GM23338 (cell line): ENCODE measurements around the gene CAMTA1. TPM values are rescaled to one million over a fixed set of nuclear protein-coding genes. Genes with fewer than 3 reads are reported as not detected.

Experiments
- ATAC-seq: fragments of 200-7000 bp; cut with Tn5 transposase; 3 replicates; pipeline ENCODE4 v1.9.1; 2020
- DNase-seq: peaks from one replicate; pipeline ENCODE4 v3.0.0-alpha.2; 2015; ENCODE audit warnings: low spot score
- H2AFZ ChIP-seq: fragments of 200-600 bp; sonication (generic); 2 replicates; pipeline ENCODE4 v1.8.0; 2016; ENCODE audit warnings: antibody characterized with exemption, mild to moderate bottlenecking, moderate library complexity
- H3F3A ChIP-seq: fragments of 200-600 bp; sonication (generic); replicated peaks from 2 replicates; pipeline ENCODE4 v1.8.0; 2017; ENCODE audit warnings: antibody characterized with exemption, mixed run types, low read depth
- H3K27ac ChIP-seq: fragments of 200-600 bp; sonication (generic); 2 replicates; pipeline ENCODE4 v1.6.1; 2016; ENCODE audit warnings: low read depth
- H3K27me3 ChIP-seq: fragments of 200-600 bp; sonication (generic); 2 replicates; pipeline ENCODE4 v1.8.0; 2016; ENCODE audit warnings: mild to moderate bottlenecking, mixed run types, moderate library complexity; ENCODE audit not compliant: insufficient read depth
- H3K36me3 ChIP-seq: fragments of 200-600 bp; sonication (generic); 2 replicates; pipeline ENCODE4 v1.8.0; 2016; ENCODE audit warnings: mild to moderate bottlenecking; ENCODE audit not compliant: insufficient read depth
- H3K4me1 ChIP-seq: fragments of 200-600 bp; sonication (generic); 2 replicates; pipeline ENCODE4 v1.8.0; 2016; ENCODE audit warnings: mild to moderate bottlenecking, moderate library complexity; ENCODE audit not compliant: insufficient read depth
- H3K4me2 ChIP-seq: fragments of 200-600 bp; sonication (generic); 2 replicates; pipeline ENCODE4 v1.7.1; 2017; ENCODE audit warnings: mixed run types
- H3K4me3 ChIP-seq: fragments of 200-600 bp; sonication (generic); 2 replicates; pipeline ENCODE4 v1.6.1; 2016; ENCODE audit warnings: mixed run types
- H3K79me2 ChIP-seq: fragments of 200-600 bp; sonication (generic); replicated peaks from 2 replicates; pipeline ENCODE4 v1.8.0; 2017; ENCODE audit warnings: mild to moderate bottlenecking; ENCODE audit not compliant: insufficient read depth
- H3K9me2 ChIP-seq: fragments of 200-600 bp; sonication (generic); 2 replicates; pipeline ENCODE4 v1.8.0; 2017; ENCODE audit not compliant: insufficient read depth
- H4K20me1 ChIP-seq: fragments of 200-600 bp; sonication (generic); replicated peaks from 2 replicates; pipeline ENCODE4 v1.8.0; 2017; ENCODE audit warnings: mild to moderate bottlenecking; ENCODE audit not compliant: insufficient read depth
- H3K27ac Mint-ChIP-seq: 2 replicates; pipeline ENCODE4 v1.8.0; 2020; ENCODE audit warnings: inconsistent platforms, mild to moderate bottlenecking, moderate library complexity, mixed read lengths
- H3K27me3 Mint-ChIP-seq: 3 replicates; pipeline ENCODE4 v1.8.0; 2022; ENCODE audit warnings: low read depth, mild to moderate bottlenecking, moderate library complexity, mixed read lengths, inconsistent platforms; ENCODE audit not compliant: insufficient read depth, poor library complexity
- H3K36me3 Mint-ChIP-seq: 3 replicates; pipeline ENCODE4 v1.8.0; 2021; ENCODE audit warnings: low read depth, mild to moderate bottlenecking, inconsistent platforms, moderate library complexity, mixed read lengths
- H3K4me1 Mint-ChIP-seq: 3 replicates; pipeline ENCODE4 v1.8.0; 2020; ENCODE audit warnings: mild to moderate bottlenecking, inconsistent platforms, mixed read lengths
- H3K4me3 Mint-ChIP-seq: 3 replicates; pipeline ENCODE4 v1.8.0; 2021; ENCODE audit warnings: moderate library complexity, mild to moderate bottlenecking, inconsistent platforms, mixed read lengths
- H3K9me3 Mint-ChIP-seq: 3 replicates; pipeline ENCODE4 v1.8.0; 2020; ENCODE audit warnings: moderate library complexity, mild to moderate bottlenecking, inconsistent platforms, mixed read lengths
- CREB1 ChIP-seq: fragments of 250-450 bp; sonication (Bioruptor Pico); IDR thresholded peaks from 2 replicates; pipeline ENCODE4 v1.5.0; 2020; ENCODE audit warnings: low read depth, mild to moderate bottlenecking, moderate library complexity
- CTCF ChIP-seq, 2 experiments: fragments of 200-600 bp in 1 of 2; sonication (generic) in 1 of 2; conservative IDR thresholded peaks; 2 replicates each; pipeline versions ENCODE4 v1.5.1 to v1.6.1; 2016 to 2017; ENCODE audit warnings: antibody characterized with exemption in 2 of 2, low read depth in 2 of 2, mild to moderate bottlenecking in 2 of 2, moderate library complexity in 1 of 2
- EZH2 ChIP-seq: fragments of 200-600 bp; sonication (generic); IDR thresholded peaks from one replicate; pipeline ENCODE4 v1.8.0; 2017; ENCODE audit warnings: antibody characterized with exemption, mild to moderate bottlenecking, low read depth; ENCODE audit not compliant: unreplicated experiment
- EZH2phosphoT487 ChIP-seq: fragments of 200-600 bp; sonication (generic); IDR thresholded peaks from one replicate; pipeline ENCODE4 v1.8.1; 2018; ENCODE audit warnings: antibody characterized with exemption; ENCODE audit not compliant: unreplicated experiment
- NANOG ChIP-seq: IDR thresholded peaks from 2 replicates; pipeline ENCODE4 v1.6.1; 2016; ENCODE audit warnings: antibody characterized with exemption, borderline replicate concordance
- POLR2AphosphoS5 ChIP-seq: IDR thresholded peaks from 2 replicates; pipeline ENCODE4 v1.6.1; 2016; ENCODE audit warnings: antibody characterized with exemption, low read depth
- STAT1 ChIP-seq: IDR thresholded peaks from one replicate; pipeline ENCODE4 v1.6.1; 2016; ENCODE audit warnings: antibody characterized with exemption; ENCODE audit not compliant: unreplicated experiment
- ZNF331 ChIP-seq: fragments of 250-450 bp; sonication (Bioruptor Pico); IDR thresholded peaks from 2 replicates; pipeline ENCODE4 v1.5.0; 2020; ENCODE audit warnings: low read depth, mild to moderate bottlenecking, moderate library complexity
- ZNF462 ChIP-seq: fragments of 250-450 bp; sonication (Bioruptor Pico); IDR thresholded peaks from 2 replicates; pipeline ENCODE4 v1.5.0; 2020; ENCODE audit warnings: mild to moderate bottlenecking, moderate library complexity
- polyA plus RNA-seq: library from polyadenylated mRNA; unstranded; fragments of >200 nt; fragmentation: Nextera tagmentation; extraction: Ambion mirVana; gene quantifications from 2 replicates; pipeline ENCODE4 v1.2.1, GENCODE V29; 2016
- total RNA-seq: library from RNA; depleted of rRNA; stranded (reverse); fragments of >200 nt; shearing (Covaris generic); gene quantifications from 2 replicates; pipeline ENCODE4 v1.2.3, GENCODE V29; 2014

CAMTA1 gene
- total and polyA plus RNA-seq, 2 experiments from 2014 or later = 115 to 519 TPM

GRCh38 chr1:7229186-7229585 lies 443.9 kb downstream of the CAMTA1 start:
- H3K27me3 Mint-ChIP-seq = peaks cover 5% of the 10 kb centered on the region
- no peaks in the 10 kb centered on the region for H3K79me2 ChIP-seq
- DNase-seq (no peak), ATAC-seq (no peak)
- no peak for TF ChIP-seq POLR2AphosphoS5
- H3K9me3 Mint-ChIP-seq = no peaks in the 10 kb centered on the region
- H3K36me3 ChIP-seq = no peaks in the 10 kb centered on the region
- no peaks in the 10 kb centered on the region for H3K27me3 ChIP-seq
- no peak overlapping the region for H3K27ac Mint-ChIP-seq
- H3K4me3 ChIP-seq = no peak overlapping the region
- no peak overlapping the region for H3K4me2 ChIP-seq
- H3K36me3 Mint-ChIP-seq = no peaks in the 10 kb centered on the region
- H4K20me1 ChIP-seq = no peaks in the 10 kb centered on the region
- no peak overlapping the region for H3K4me3 Mint-ChIP-seq
- H3K9me2 ChIP-seq = no peaks in the 10 kb centered on the region
- H3F3A ChIP-seq = no peaks in the 10 kb centered on the region
- no peaks in the 10 kb centered on the region for H3K4me1 ChIP-seq
- no peaks in the 10 kb centered on the region for H3K4me1 Mint-ChIP-seq
- H3K27ac ChIP-seq = no peak overlapping the region
- no peak overlapping the region for H2AFZ ChIP-seq

- Histone ChIP-seq H3K36me3 (no peaks in the 10 kb centered on the region), H3K27ac (no peak overlapping the region), H3K4me3 (no peak overlapping the region), H3K79me2 (no peaks in the 10 kb centered on the region), H3K27me3 (no peaks in the 10 kb centered on the region), H3F3A (no peaks in the 10 kb centered on the region), H3K4me2 (no peak overlapping the region), H4K20me1 (no peaks in the 10 kb centered on the region), H3K9me2 (no peaks in the 10 kb centered on the region), H3K4me1 (no peaks in the 10 kb centered on the region), H2AFZ (no peak overlapping the region)
- H3K9me3 Mint-ChIP-seq = no peaks in the 10 kb centered on the region
- H3K27me3 Mint-ChIP-seq = peaks cover 3% of the 10 kb centered on the region
- no peak for ATAC-seq
- DNase-seq = no peak
- H3K36me3 Mint-ChIP-seq = no peaks in the 10 kb centered on the region
- no peaks in the 10 kb centered on the region for H3K4me1 Mint-ChIP-seq
- no peak overlapping the region for H3K4me3 Mint-ChIP-seq
- no peak overlapping the region for H3K27ac Mint-ChIP-seq
- TF ChIP-seq NANOG (no peak), EZH2 (no peak), CTCF (conservative IDR thresholded peaks at IDR 0.05; ENCODE audit: low read depth in 2 of 2) (no peak), STAT1 (no peak), CREB1 (no peak), ZNF331 (no peak), EZH2phosphoT487 (no peak), POLR2AphosphoS5 (no peak), ZNF462 (CRISPR knock-in tag) (no peak)
Measured at GRCh38 chr1:7229696-7230631, 444.7 kb downstream of the CAMTA1 start.
